AG04450 (cell line): Measurements from ENCODE around the gene GPR45. TPM values are rescaled to one million over a fixed set of nuclear protein-coding genes. Genes with fewer than 3 reads are reported as not detected.
A peak's percentile ranks its signal among the peaks of the same experiment; 100 is the strongest.

ENCODE experiments used
- CTCF ChIA-PET: fragments of 300-600, 350-600 bp; formaldehyde crosslinking; extraction: SDS; loops from one replicate; lab custom pipeline; 2022; ENCODE audit warnings: antibody characterized with exemption, inconsistent platforms; lab: Charles Lee
- POLR2A ChIA-PET: fragments of 350-600 bp; formaldehyde crosslinking; extraction: SDS; loops from one replicate; lab custom pipeline; 2021; ENCODE audit warnings: antibody characterized with exemption, inconsistent platforms; lab: Yijun Ruan, JAX
- DNase-seq: peaks from one replicate; pipeline ENCODE4 v3.0.0-alpha.2; 2011; ENCODE audit warnings: low read depth, low spot score
- H3K27ac ChIP-seq: one replicate; pipeline ENCODE4 v1.5.1; 2012; ENCODE audit warnings: low read depth, low read length, control low read depth
- H3K27me3 ChIP-seq: one replicate; pipeline ENCODE4 v1.6.0; 2012; ENCODE audit warnings: low read length; ENCODE audit not compliant: control insufficient read depth, insufficient read depth
- H3K4me3 ChIP-seq: 2 replicates; pipeline ENCODE4 v1.5.1; 2011; ENCODE audit warnings: mild to moderate bottlenecking, low read depth, low read length, control low read depth
- H3K9me3 ChIP-seq: 2 replicates; pipeline ENCODE4 v1.5.1; 2012; ENCODE audit warnings: low read length; ENCODE audit not compliant: control insufficient read depth, insufficient read depth
- CTCF ChIP-seq: IDR thresholded peaks from 2 replicates; pipeline ENCODE4 v1.5.1; 2011; ENCODE audit warnings: low read depth, low read length, control low read depth, inconsistent platforms
- polyA plus RNA-seq: library from polyadenylated mRNA; depleted of rRNA; stranded (reverse); fragments of >200 nt; gene quantifications from 2 replicates; pipeline ENCODE4 v1.2.3, GENCODE V29; 2011

GPR45 gene
- polyA plus RNA-seq, 1 experiment = not detected

- TF ChIP-seq CTCF = no peak
- Histone ChIP-seq H3K27ac (no peak overlapping the region), H3K27me3 (peaks cover 12% of the 10 kb centered on the region), H3K9me3 (no peaks in the 10 kb centered on the region), H3K4me3 (no peak overlapping the region)
- DNase-seq = no peak
- CTCF ChIA-PET = no interaction called here
- POLR2A ChIA-PET = no interaction called here
Measured at GRCh38 chr2:105220604-105221003, 20.9 kb upstream of the GPR45 start.

GRCh38 chr2:105224444-105224843, 17.1 kb upstream of the GPR45 start:
- Histone ChIP-seq H3K27ac (no peak overlapping the region), H3K4me3 (no peak overlapping the region), H3K9me3 (no peaks in the 10 kb centered on the region), H3K27me3 (peaks cover 11% of the 10 kb centered on the region)
- no peak for DNase-seq
- CTCF ChIA-PET = interaction anchor here (0.7 kb wide), 1 partner anchor 13 kb away, joined by 3 read pairs; no protein-coding TSS in a partner anchor
- POLR2A ChIA-PET = no interaction called here
- no peak for TF ChIP-seq CTCF

GRCh38 chr2:105231232-105231619, 10.3 kb upstream of the GPR45 start:
- DNase-seq = no peak
- Histone ChIP-seq H3K27ac (no peak overlapping the region), H3K27me3 (peaks cover 9% of the 10 kb centered on the region), H3K9me3 (no peaks in the 10 kb centered on the region), H3K4me3 (no peak overlapping the region)
- TF ChIP-seq CTCF = no peak
- CTCF ChIA-PET = interaction anchor here (0.7 to 12.2 kb wide), 2 partner anchors 117 to 567 kb away, joined by 3 to 310 read pairs; no protein-coding TSS in a partner anchor
- POLR2A ChIA-PET = interaction anchor here (0.7 kb wide), 1 partner anchor 120 kb away, joined by 6 read pairs; no protein-coding TSS in a partner anchor

GRCh38 chr2:105235388-105236059, 6.0 kb upstream of the GPR45 start:
- no peak overlapping the region for H3K4me3 ChIP-seq

More at GRCh38 chr2:105235388-105236059, 6.0 kb upstream of the GPR45 start:
- H3K27ac ChIP-seq = no peak overlapping the region
- DNase-seq = peak; percentile 49
- ChIA-PET CTCF (interaction anchor here (0.6 to 12.2 kb wide), 31 partner anchors 9 to 1963 kb away, joined by 3 to 310 read pairs (median 4); no protein-coding TSS in a partner anchor), POLR2A (no interaction called here)
- TF ChIP-seq CTCF = peak; percentile 81
- H3K27me3 ChIP-seq = peaks cover 5% of the 10 kb centered on the region
- H3K9me3 ChIP-seq = no peaks in the 10 kb centered on the region; the same call in 1 of the 2 replicates
